GM13977 (cell line): ENCODE results near the gene RAB9A.
A peak's percentile ranks its signal among the peaks of the same experiment; 100 is the strongest.

Experiments
- DNase-seq: peaks from one replicate; pipeline ENCODE4 v3.0.0; 2012; ENCODE audit warnings: low spot score
- in situ Hi-C: fragments of 300-500 bp; cut with MboI; formaldehyde crosslinking; loops from one replicate; pipeline ENCODE4 v1.12.0; 2022; ENCODE audit warnings: low sequenced_read_pairs, low pct_unique_long_range_greater_than_20kb, mixed read lengths, inconsistent platforms; ENCODE audit not compliant: unreplicated experiment
- TF ChIP-seq, protein P1 (sequence below): IDR thresholded peaks from 2 replicates; pipeline ENCODE4 v1.5.1; 2012; ENCODE audit warnings: mild to moderate bottlenecking, control low read depth; ENCODE audit not compliant: insufficient read depth; ENCODE audit errors: extremely low read depth, missing control alignments

The RAB9A gene

DNA sequence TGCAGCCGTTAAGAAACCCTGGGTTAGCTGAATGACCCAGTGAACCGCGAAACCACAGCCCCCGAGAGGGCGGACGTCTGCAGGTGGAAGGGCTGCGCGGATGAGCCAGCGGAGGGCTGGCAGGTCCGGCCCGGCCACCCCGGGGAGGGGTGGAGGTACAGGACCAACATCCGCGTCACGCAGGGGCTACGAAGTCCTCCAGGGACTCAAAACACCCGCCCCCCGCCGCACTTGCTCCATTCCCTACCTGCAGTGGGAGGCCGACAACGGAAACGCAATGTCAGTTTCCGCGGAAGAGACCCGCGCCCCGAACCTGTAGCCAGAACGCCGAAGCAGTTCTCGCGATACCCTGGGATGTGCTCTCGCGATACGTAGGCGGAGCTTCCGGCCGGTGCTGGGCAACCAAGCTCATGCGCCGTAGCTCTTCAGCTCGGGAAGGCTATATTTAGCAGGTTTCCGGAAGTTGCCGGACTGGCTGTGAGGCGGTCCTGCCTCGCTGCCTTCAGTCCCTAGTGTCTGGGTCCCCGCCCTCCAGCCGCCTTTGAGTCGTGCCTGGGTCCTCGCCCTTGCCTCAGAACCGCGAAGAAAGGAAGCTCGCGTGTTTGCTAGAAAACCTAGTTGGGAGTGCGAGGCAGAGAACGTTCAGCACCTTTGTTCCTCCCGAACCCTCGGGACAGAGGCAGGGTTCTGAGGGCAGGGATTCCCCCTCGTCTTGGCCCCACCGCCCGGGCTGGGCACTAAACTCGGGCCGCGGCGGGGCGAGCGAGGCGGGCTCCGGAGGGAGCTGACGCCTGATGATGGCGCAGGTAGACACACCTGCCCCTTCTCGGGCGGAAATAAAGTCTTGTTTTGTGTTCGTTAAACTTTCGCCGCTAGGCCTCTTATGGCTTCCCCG, 45.6 kb downstream of the RAB9A start, which contains the start of the genes OFD1 and TRAPPC2:
TSS of gene OFD1 (plus strand) at position 471 of the 895 bp plus-strand sequence. CDS start at position 795, 324 bp downstream.
TSS of gene TRAPPC2 (minus strand) at position 343 of the 895 bp plus-strand sequence. CDS start 14,657 bp downstream, outside the sequence.
- peak; percentile 92 for DNase-seq
- TF ChIP-seq, protein P1, sequence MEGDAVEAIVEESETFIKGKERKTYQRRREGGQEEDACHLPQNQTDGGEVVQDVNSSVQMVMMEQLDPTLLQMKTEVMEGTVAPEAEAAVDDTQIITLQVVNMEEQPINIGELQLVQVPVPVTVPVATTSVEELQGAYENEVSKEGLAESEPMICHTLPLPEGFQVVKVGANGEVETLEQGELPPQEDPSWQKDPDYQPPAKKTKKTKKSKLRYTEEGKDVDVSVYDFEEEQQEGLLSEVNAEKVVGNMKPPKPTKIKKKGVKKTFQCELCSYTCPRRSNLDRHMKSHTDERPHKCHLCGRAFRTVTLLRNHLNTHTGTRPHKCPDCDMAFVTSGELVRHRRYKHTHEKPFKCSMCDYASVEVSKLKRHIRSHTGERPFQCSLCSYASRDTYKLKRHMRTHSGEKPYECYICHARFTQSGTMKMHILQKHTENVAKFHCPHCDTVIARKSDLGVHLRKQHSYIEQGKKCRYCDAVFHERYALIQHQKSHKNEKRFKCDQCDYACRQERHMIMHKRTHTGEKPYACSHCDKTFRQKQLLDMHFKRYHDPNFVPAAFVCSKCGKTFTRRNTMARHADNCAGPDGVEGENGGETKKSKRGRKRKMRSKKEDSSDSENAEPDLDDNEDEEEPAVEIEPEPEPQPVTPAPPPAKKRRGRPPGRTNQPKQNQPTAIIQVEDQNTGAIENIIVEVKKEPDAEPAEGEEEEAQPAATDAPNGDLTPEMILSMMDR = peak; percentile 9
- in situ Hi-C loops = no loop called here

DNA sequence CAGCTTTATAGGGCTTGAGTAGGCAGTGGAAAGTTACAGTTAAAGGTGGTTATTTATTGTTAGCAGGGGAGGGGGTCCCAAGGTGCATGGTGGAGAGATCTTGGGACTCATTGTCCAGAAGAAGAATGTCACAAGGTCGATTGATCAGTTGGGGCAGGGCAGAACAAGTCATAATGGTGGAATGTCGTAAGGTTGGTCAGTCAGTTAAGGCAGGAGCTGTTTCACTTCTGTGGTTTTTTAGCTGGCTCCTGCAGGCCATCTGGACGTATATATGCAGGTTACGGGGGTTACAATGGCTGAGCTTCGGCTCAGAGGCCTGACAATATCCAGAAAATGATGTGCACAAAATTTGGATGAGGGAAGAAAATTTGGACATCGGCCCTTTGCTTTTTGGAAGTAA, 52.8 kb downstream of the RAB9A start:
- no peak for DNase-seq
- TF ChIP-seq, protein P1 = no peak
- in situ Hi-C loops = loop anchor here (10.0 kb wide), 1 partner anchor 77 kb away; no protein-coding TSS in a partner anchor

DNA sequence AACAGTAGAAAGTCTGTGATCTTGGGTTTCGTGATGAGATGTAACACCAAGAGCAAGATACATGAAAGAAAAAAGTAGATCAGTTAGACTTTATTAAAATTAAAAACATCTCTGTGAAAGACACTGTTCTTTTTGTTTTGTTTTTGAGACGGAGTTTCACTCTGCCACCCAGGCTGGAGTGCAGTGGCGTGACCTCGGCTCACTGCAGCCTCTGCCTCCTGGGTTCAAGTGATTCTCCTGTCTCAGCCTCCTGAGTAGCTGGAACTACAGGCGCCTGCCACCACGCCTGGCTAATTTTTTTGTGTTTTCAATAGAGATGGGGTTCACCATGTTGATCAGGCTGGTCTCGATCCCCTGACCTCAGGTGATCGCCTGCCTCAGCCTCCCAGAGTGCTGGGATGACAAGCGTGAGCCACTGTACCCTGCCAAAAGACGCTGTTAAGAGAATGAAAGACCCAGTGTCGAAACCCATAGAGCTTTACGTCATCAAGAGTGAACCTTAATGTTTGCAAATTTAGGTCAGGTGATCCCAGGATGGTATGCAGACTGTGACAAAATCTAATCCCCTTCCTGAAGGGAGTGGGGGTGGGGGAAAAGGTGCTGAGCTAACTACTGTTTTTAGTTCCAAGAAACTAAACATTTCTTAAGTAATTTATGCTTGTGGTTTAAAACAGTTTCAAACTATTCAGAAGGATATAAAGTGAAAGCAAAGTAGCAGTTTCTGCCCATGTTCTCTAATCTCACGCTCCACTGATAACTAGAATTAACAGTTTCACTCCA, 53.7 kb downstream of the RAB9A start:
- TF ChIP-seq, protein P1 = no peak
- in situ Hi-C loops = loop anchor here (10.0 kb wide), 1 partner anchor 78 kb away; no protein-coding TSS in a partner anchor
- DNase-seq = peak; percentile 63

DNA sequence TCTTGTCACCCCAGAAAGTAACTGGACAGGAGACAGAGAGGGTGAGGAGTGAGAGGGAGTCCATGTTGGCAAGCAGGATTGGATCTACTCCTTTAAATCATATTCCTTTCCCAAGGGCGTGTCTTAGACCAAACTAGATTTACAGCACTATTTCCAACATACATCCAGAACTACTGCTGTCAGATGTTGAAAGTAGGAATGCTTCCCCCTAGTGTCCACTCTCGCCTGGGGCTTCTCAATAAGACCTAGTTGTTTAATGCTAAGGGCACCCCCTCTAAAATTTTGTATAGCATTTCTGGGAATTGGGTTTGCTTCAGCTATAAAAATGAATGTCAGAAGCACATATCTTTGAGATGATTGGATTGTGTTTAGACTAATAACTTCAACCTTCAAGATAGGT, 58.9 kb downstream of the RAB9A start:
- no peak for DNase-seq
- in situ Hi-C loops = loop anchor here (10.0 kb wide), 1 partner anchor 83 kb away; no protein-coding TSS in a partner anchor

DNA sequence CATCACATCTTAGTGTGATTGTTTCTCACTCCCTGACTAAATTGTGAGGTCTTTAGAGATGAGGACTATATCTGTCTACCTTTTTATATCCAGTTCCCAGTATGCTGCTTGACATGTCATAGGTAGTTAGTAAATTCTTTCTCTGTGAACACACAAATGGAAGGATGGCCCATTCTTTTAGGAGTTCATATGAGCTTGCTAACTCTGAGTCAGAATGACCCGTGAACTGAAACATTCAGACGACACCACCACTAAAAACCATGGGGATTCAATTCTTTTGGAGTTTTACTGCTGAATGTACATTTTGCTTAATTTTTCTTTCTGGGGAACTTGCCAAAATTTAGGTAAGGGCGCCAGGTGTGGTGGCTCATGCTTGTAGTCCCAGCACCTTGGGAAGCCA, 59.6 kb downstream of the RAB9A start:
- no peak for DNase-seq
- in situ Hi-C loops = loop anchor here (10.0 kb wide), 1 partner anchor 84 kb away; no protein-coding TSS in a partner anchor
- TF ChIP-seq, protein P1 = no peak

More for the DNA sequence above, 58.9 kb downstream of the RAB9A start:
- TF ChIP-seq, protein P1 = peak; percentile 49

DNA sequence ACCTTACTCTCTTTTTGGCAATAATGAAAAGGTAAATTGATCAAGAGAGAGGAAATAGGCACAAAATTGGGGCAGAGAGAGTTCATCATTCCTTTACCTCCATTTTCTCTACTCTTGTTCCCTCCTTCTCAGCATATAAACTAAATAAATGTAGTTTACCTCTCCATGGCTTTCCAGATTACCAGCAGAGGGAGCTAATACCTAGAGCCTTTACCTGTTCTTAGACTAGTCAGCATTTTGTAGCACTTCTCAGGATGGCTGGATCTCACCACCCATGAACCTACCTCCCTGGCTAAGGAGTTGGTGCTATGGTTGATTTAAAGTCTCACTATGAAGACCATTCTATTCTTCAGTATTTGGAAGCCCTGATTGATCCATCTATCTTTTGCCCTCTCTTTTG, 61.3 kb downstream of the RAB9A start:
- TF ChIP-seq, protein P1 = peak; percentile 66
- peak; percentile 33 for DNase-seq
- in situ Hi-C loops = loop anchor here (25.0 kb wide), 1 partner anchor 287 kb away; the partner anchor contains the start of gene GEMIN8
